OCI-LY3 (cell line): ENCODE measurements around the gene MRPL21.
"Not testable (repeated sequence)": the region's sequence is repeated elsewhere in the genome, so short reads cannot be mapped to it uniquely, and the experiment has no call there.

Source experiments
- EZH2phosphoT487 ChIP-seq: fragments of 200-600 bp; shearing (Covaris generic); IDR thresholded peaks from 2 replicates; pipeline ENCODE4 v1.6.1; 2018; ENCODE audit warnings: antibody characterized with exemption, mixed run types, low read depth
- TF ChIP-seq, protein P1 (sequence below): fragments of 200-600, 300-600 bp; sonication (generic); IDR thresholded peaks from 2 replicates; pipeline ENCODE4 v1.5.1; 2014; ENCODE audit warnings: antibody characterized with exemption, low read length, low read depth

GRCh38 chr11:68884827-68885226 lies 18.8 kb downstream of the MRPL21 start:
- TF ChIP-seq, protein P1, sequence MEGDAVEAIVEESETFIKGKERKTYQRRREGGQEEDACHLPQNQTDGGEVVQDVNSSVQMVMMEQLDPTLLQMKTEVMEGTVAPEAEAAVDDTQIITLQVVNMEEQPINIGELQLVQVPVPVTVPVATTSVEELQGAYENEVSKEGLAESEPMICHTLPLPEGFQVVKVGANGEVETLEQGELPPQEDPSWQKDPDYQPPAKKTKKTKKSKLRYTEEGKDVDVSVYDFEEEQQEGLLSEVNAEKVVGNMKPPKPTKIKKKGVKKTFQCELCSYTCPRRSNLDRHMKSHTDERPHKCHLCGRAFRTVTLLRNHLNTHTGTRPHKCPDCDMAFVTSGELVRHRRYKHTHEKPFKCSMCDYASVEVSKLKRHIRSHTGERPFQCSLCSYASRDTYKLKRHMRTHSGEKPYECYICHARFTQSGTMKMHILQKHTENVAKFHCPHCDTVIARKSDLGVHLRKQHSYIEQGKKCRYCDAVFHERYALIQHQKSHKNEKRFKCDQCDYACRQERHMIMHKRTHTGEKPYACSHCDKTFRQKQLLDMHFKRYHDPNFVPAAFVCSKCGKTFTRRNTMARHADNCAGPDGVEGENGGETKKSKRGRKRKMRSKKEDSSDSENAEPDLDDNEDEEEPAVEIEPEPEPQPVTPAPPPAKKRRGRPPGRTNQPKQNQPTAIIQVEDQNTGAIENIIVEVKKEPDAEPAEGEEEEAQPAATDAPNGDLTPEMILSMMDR = not testable (repeated sequence)
- TF ChIP-seq EZH2phosphoT487 = not testable (repeated sequence)
